Naive thymus-derived CD4-positive, alpha-beta T cell (primary cell): ENCODE results near the gene NRN1. TPM values are rescaled to one million over a fixed set of nuclear protein-coding genes. Genes with fewer than 3 reads are reported as not detected.
A peak's percentile ranks its signal among the peaks of the same experiment; 100 is the strongest.

ENCODE experiments used
- ATAC-seq: fragments of 150-1000 bp; cut with Tn5 transposase; 2 replicates; pipeline ENCODE4 v1.10.0; 2021; ENCODE audit warnings: mild to moderate bottlenecking, moderate library complexity
- CTCF ChIA-PET: fragments of 350-600 bp; sonication (Branson Sonifier 250); formaldehyde crosslinking; loops from one replicate; lab custom pipeline; 2021; ENCODE audit warnings: antibody characterized with exemption; lab: Charles Lee
- POLR2A ChIA-PET: fragments of 350-600 bp; sonication (Branson Sonifier 250); formaldehyde crosslinking; loops from one replicate; lab custom pipeline; 2021; ENCODE audit warnings: antibody characterized with exemption, inconsistent platforms; lab: Charles Lee
- DNase-seq, 9 donors: peaks; one replicate each; pipeline versions ENCODE4 v3.0.0 to v3.0.0-alpha.2; 2020 to 2022; ENCODE audit warnings: mixed read lengths in 1 of 9
- H3K27ac ChIP-seq: one replicate; pipeline ENCODE4 v1.7.0; 2013; ENCODE audit warnings: mild to moderate bottlenecking, low read depth, low read length, moderate library complexity
- H3K27me3 ChIP-seq, 2 donors: one replicate each; pipeline ENCODE4 v1.7.0; 2013; ENCODE audit warnings: low read length in 2 of 2, mild to moderate bottlenecking in 2 of 2, moderate library complexity in 2 of 2; ENCODE audit not compliant: control insufficient read depth in 2 of 2, insufficient read depth in 2 of 2
- H3K36me3 ChIP-seq, 3 experiments: 1 replicate in 2 of 3; 2 replicates in 1 of 3; pipeline ENCODE4 v1.7.0; 2013; ENCODE audit warnings: low read length in 3 of 3, mild to moderate bottlenecking in 3 of 3, moderate library complexity in 1 of 3; ENCODE audit not compliant: insufficient read depth in 3 of 3, control insufficient read depth in 2 of 3
- H3K4me1 ChIP-seq, 2 donors: one replicate each; pipeline ENCODE4 v1.7.0; 2013; ENCODE audit warnings: low read length in 2 of 2, mild to moderate bottlenecking in 2 of 2, moderate library complexity in 1 of 2; ENCODE audit not compliant: control insufficient read depth in 2 of 2, insufficient read depth in 2 of 2
- H3K4me3 ChIP-seq: 2 replicates; pipeline ENCODE4 v1.7.0; 2013; ENCODE audit warnings: mild to moderate bottlenecking, low read length
- H3K9me3 ChIP-seq, 3 experiments: 1 replicate in 2 of 3; 2 replicates in 1 of 3; pipeline ENCODE4 v1.7.0; 2013; ENCODE audit warnings: low read length in 3 of 3; ENCODE audit not compliant: control insufficient read depth in 2 of 3
- H3K27ac Mint-ChIP-seq, 9 donors: one replicate each; pipeline ENCODE4 v1.8.0; 2020 to 2022; ENCODE audit warnings: mixed read lengths in 9 of 9, mild to moderate bottlenecking in 8 of 9, moderate library complexity in 5 of 9, inconsistent platforms in 2 of 9
- H3K27me3 Mint-ChIP-seq, 5 donors: one replicate each; pipeline ENCODE4 v1.8.0; 2021 to 2022; ENCODE audit warnings: mixed read lengths in 5 of 5, mild to moderate bottlenecking in 1 of 5
- H3K36me3 Mint-ChIP-seq, 5 donors: one replicate each; pipeline ENCODE4 v1.8.0; 2020 to 2022; ENCODE audit warnings: mixed read lengths in 5 of 5, mild to moderate bottlenecking in 3 of 5, inconsistent platforms in 1 of 5
- H3K4me1 Mint-ChIP-seq, 7 donors: one replicate each; pipeline ENCODE4 v1.8.0; 2020 to 2022; ENCODE audit warnings: mixed read lengths in 7 of 7, mild to moderate bottlenecking in 3 of 7, inconsistent platforms in 1 of 7
- H3K4me3 Mint-ChIP-seq, 10 donors: one replicate each; pipeline ENCODE4 v1.8.0; 2020 to 2022; ENCODE audit warnings: mild to moderate bottlenecking in 10 of 10, mixed read lengths in 10 of 10, moderate library complexity in 6 of 10, inconsistent platforms in 2 of 10
- H3K9me3 Mint-ChIP-seq, 11 donors: one replicate each; pipeline ENCODE4 v1.8.0; 2020 to 2022; ENCODE audit warnings: mixed read lengths in 11 of 11, mild to moderate bottlenecking in 4 of 11, inconsistent platforms in 1 of 11, moderate library complexity in 1 of 11
- intact Hi-C, 2 donors: fragments of 100-400 bp; cut with micrococcal nuclease; formaldehyde crosslinking; loops; one replicate each; pipeline ENCODE4 v1.15.1; 2023
- polyA plus RNA-seq, 2 donors: library from polyadenylated mRNA; unstranded; fragments of 300-500 nt; fragmentation: Illumina TruSeq; gene quantifications; one replicate each; pipeline ENCODE4 v1.2.3, GENCODE V29; 2021
- total RNA-seq, 6 experiments: library from RNA in 5 of 6; stranded (reverse) in 5 of 6; gene quantifications; 1 replicate in 5 of 6; 2 replicates in 1 of 6; pipeline ENCODE4 v1.2.3 and lab custom pipeline; 2021 to 2026

NRN1 gene
- total and polyA plus RNA-seq, 7 experiments from 2014 or later = 0.19 to 9.1 (median 0.34) TPM; not detected in 2

DNA sequence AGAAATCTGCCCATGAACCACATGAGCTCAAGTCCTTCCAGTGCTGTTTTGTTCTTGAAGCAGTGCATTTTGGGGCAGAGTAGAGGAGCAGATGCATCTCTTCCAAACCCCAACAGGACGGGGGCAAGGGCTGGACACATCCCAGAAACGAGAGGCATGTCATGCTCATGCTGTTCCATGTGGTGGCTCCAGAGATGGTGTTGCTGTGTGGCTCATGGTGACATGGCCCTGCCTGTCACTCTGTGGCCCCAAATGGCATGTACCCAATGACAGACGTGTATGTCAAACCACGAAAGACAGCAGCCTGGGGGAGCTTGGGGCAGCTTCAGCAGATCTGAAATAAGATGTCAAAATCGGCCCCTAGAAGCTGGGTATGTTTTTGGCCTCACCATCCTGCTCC, 46.3 kb downstream of the NRN1 start:
- H3K9me3 Mint-ChIP-seq = no peaks in the 10 kb centered on the region
- Histone ChIP-seq H3K27me3 (no peaks in the 10 kb centered on the region), H3K9me3 (no peaks in the 10 kb centered on the region), H3K36me3 (no peaks in the 10 kb centered on the region), H3K4me1 (no peaks in the 10 kb centered on the region), H3K27ac (no peak overlapping the region), H3K4me3 (no peak overlapping the region)
- no peak overlapping the region for H3K4me3 Mint-ChIP-seq
- ATAC-seq (no peak), DNase-seq (no peak)
- H3K36me3 Mint-ChIP-seq = peaks cover 0 to 4% (median 0%) of the 10 kb centered on the region in 5 donors
- H3K27ac Mint-ChIP-seq = no peak overlapping the region
- POLR2A ChIA-PET = no interaction called here
- CTCF ChIA-PET = no interaction called here
- peaks cover 0 to 15% (median 6%) of the 10 kb centered on the region in 5 donors for H3K27me3 Mint-ChIP-seq
- H3K4me1 Mint-ChIP-seq = no peaks in the 10 kb centered on the region
- intact Hi-C loops = no loop called here

DNA sequence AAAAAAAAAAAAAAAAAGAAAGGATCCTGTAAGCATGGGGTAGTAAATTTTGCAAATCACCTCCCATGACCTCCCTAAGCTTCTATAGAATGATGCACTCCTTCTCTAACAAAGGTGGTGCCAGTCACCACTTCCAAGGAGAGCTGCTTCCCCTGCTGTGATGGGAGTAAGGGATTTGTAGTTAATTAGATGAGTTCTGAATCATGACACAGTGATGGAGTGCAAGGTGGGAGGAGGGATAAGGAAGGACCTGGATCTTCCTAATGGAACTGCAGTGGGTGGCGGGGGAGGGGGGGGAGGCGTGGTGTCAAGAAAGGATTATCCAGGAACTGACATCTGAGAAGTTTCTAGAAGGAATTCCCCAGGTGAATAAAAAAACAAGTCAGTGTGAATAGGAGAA, 47.8 kb downstream of the NRN1 start:
- H3K27me3 Mint-ChIP-seq = peaks cover 0 to 23% (median 9%) of the 10 kb centered on the region in 5 donors
- H3K27ac Mint-ChIP-seq = no peak overlapping the region
- H3K9me3 Mint-ChIP-seq = no peaks in the 10 kb centered on the region
- ChIA-PET CTCF (no interaction called here), POLR2A (no interaction called here)
- no peak overlapping the region for H3K4me3 ChIP-seq
- H3K4me3 Mint-ChIP-seq = no peak overlapping the region
- no peak overlapping the region for H3K27ac ChIP-seq
- ATAC-seq (no peak), DNase-seq (no peak)
- H3K36me3 ChIP-seq = no peaks in the 10 kb centered on the region
- H3K9me3 ChIP-seq = no peaks in the 10 kb centered on the region
- intact Hi-C loops = no loop called here
- H3K36me3 Mint-ChIP-seq = peaks cover 0 to 2% (median 0%) of the 10 kb centered on the region in 5 donors
- H3K4me1 Mint-ChIP-seq = no peaks in the 10 kb centered on the region
- no peaks in the 10 kb centered on the region for H3K27me3 ChIP-seq
- no peaks in the 10 kb centered on the region for H3K4me1 ChIP-seq

DNA sequence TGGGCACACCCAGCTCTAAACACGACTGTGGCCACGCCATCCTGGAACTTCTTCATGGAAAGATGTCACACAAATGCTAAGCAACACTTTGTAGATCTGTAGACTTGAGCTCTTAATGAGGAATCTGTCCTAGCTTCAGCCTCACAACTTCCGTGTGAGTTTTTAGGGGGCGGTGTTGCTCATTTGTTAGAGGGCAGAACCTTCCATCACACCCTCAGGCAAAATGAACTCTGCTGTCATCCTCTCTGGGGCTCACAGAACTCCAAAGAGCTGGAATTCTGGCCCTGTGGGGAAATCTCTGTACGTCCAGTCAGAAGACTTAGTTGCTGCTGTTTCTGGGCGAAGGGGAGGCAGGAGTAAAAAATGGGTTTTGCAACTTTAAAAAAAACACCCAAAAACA, 49.8 kb downstream of the NRN1 start:
- POLR2A ChIA-PET = no interaction called here
- H3K27ac Mint-ChIP-seq = no peak overlapping the region
- ATAC-seq = no peak

DNA sequence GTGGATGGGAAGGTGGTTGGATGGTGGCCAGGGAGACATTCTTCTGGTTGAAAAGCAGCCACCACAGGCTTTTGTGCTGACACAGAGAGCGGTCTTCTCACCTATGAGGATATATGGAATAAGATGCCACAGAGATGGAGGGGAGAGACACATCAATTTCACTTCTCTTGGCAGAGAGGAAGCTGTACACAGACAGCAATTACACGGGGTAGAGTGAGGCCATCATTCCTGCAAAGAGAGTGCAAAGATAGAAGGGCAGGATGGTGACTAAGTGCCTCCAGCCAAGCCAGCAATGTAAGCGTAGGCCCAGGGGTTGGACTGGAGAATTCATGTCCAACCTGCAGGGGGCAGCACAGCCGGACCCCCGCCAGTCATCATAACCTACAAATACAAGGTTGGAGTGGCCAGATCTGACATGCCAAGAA, 56.4 kb downstream of the NRN1 start:
- H3K4me1 Mint-ChIP-seq = no peaks in the 10 kb centered on the region
- CTCF ChIA-PET = no interaction called here
- Histone ChIP-seq H3K27ac (no peak overlapping the region), H3K36me3 (no peaks in the 10 kb centered on the region), H3K27me3 (no peaks in the 10 kb centered on the region), H3K9me3 (no peaks in the 10 kb centered on the region), H3K4me1 (no peaks in the 10 kb centered on the region), H3K4me3 (no peak overlapping the region)
- ATAC-seq (peak; percentile 51), DNase-seq (peak in 1 of 9 donors; percentile 27)
- H3K4me3 Mint-ChIP-seq = no peak overlapping the region
- H3K27ac Mint-ChIP-seq = no peak overlapping the region
- H3K36me3 Mint-ChIP-seq = peaks cover 0 to 3% (median 0%) of the 10 kb centered on the region in 5 donors
- H3K9me3 Mint-ChIP-seq = peaks cover 0 to 4% (median 0%) of the 10 kb centered on the region in 11 donors
- intact Hi-C loops = loop anchor here in 1 of 2 donors (5.0 kb wide), 1 partner anchor 47 kb away; no protein-coding TSS in a partner anchor
- POLR2A ChIA-PET = no interaction called here
- peaks cover 0 to 55% (median 4%) of the 10 kb centered on the region in 5 donors for H3K27me3 Mint-ChIP-seq

More for the DNA sequence above, 49.8 kb downstream of the NRN1 start:
- intact Hi-C loops = no loop called here
- H3K4me1 ChIP-seq = no peaks in the 10 kb centered on the region
- H3K36me3 ChIP-seq = no peaks in the 10 kb centered on the region
- no peaks in the 10 kb centered on the region for H3K27me3 ChIP-seq
- H3K9me3 Mint-ChIP-seq = no peaks in the 10 kb centered on the region
- no peaks in the 10 kb centered on the region for H3K9me3 ChIP-seq
- H3K4me3 Mint-ChIP-seq = no peak overlapping the region
- CTCF ChIA-PET = no interaction called here
- DNase-seq = no peak
- H3K27me3 Mint-ChIP-seq = peaks cover 0 to 39% (median 9%) of the 10 kb centered on the region in 5 donors
- H3K4me1 Mint-ChIP-seq = no peaks in the 10 kb centered on the region
- H3K27ac ChIP-seq = no peak overlapping the region
- no peaks in the 10 kb centered on the region for H3K36me3 Mint-ChIP-seq
- no peak overlapping the region for H3K4me3 ChIP-seq
